HepG2 (cell line): Measurements from ENCODE around the gene CDHR3.

Experiments used
- AGO1 ChIP-seq: fragments of 200-400 bp; formaldehyde crosslinking; IDR thresholded peaks from 2 replicates; pipeline ENCODE4 v1.6.1; 2017; ENCODE audit warnings: mild to moderate bottlenecking, low read depth, low read length, moderate library complexity; ENCODE audit not compliant: poor library complexity, severe bottlenecking
- ARID5B ChIP-seq: IDR thresholded peaks from 2 replicates; pipeline ENCODE4 v1.4.0; 2020; ENCODE audit warnings: mild to moderate bottlenecking, missing genetic modification reagents
- ATM ChIP-seq: fragments of 450-650 bp; IDR thresholded peaks from 2 replicates; pipeline ENCODE4 v1.7.1; 2017; ENCODE audit warnings: mild to moderate bottlenecking, borderline replicate concordance
- CTCF ChIP-seq: sonication (generic); formaldehyde crosslinking; IDR thresholded peaks from 2 replicates; pipeline ENCODE4 v1.5.0; 2020; ENCODE audit warnings: mild to moderate bottlenecking, missing genetic modification reagents, moderate library complexity
- EED ChIP-seq: sonication (generic); formaldehyde crosslinking; IDR thresholded peaks from 2 replicates; pipeline ENCODE4 v1.5.0; 2020; ENCODE audit warnings: mild to moderate bottlenecking, missing genetic modification reagents
- MAX ChIP-seq: IDR thresholded peaks from 2 replicates; pipeline ENCODE4 v1.6.1; 2012; ENCODE audit warnings: inconsistent platforms
- TP53 ChIP-seq: sonication (generic); formaldehyde crosslinking; conservative IDR thresholded peaks from 2 replicates; pipeline ENCODE4 v1.4.0; 2020; ENCODE audit warnings: missing genetic modification reagents

- TF ChIP-seq AGO1 = no peak
- no peak for TF ChIP-seq CTCF (CRISPR knock-in tag)
- TF ChIP-seq ATM = no peak
- TF ChIP-seq MAX = no peak
- TF ChIP-seq ARID5B (CRISPR knock-in tag) = no peak
- no peak for TF ChIP-seq EED
- TF ChIP-seq TP53 (CRISPR knock-in tag) = no peak
Measured at GRCh38 chr7:105924945-105925344, 38.1 kb upstream of the CDHR3 start.
